Endothelial cell (in vitro differentiated cells): ENCODE measurements around the gene WDFY3. TPM values are rescaled to one million over a fixed set of nuclear protein-coding genes. Genes with fewer than 3 reads are reported as not detected.

Experiments used
- DNase-seq: peaks from one replicate; pipeline ENCODE4 v3.0.0; 2021; ENCODE audit warnings: low spot score
- H3K27ac Mint-ChIP-seq: one replicate; pipeline ENCODE4 v1.8.0; 2021; ENCODE audit warnings: mixed read lengths, inconsistent platforms; ENCODE audit not compliant: unreplicated experiment
- H3K27me3 Mint-ChIP-seq: one replicate; pipeline ENCODE4 v1.8.0; 2021; ENCODE audit warnings: mild to moderate bottlenecking, moderate library complexity, mixed read lengths, inconsistent platforms; ENCODE audit not compliant: unreplicated experiment
- H3K36me3 Mint-ChIP-seq: one replicate; pipeline ENCODE4 v1.8.0; 2021; ENCODE audit warnings: mild to moderate bottlenecking, low read depth, mixed read lengths, inconsistent platforms; ENCODE audit not compliant: unreplicated experiment
- H3K4me1 Mint-ChIP-seq: one replicate; pipeline ENCODE4 v1.8.0; 2021; ENCODE audit warnings: mild to moderate bottlenecking, mixed read lengths, inconsistent platforms; ENCODE audit not compliant: unreplicated experiment
- H3K4me3 Mint-ChIP-seq: one replicate; pipeline ENCODE4 v1.8.0; 2021; ENCODE audit warnings: mild to moderate bottlenecking, mixed read lengths, inconsistent platforms; ENCODE audit not compliant: unreplicated experiment
- H3K9me3 Mint-ChIP-seq: one replicate; pipeline ENCODE4 v1.8.0; 2021; ENCODE audit warnings: mixed read lengths, inconsistent platforms; ENCODE audit not compliant: unreplicated experiment
- long read RNA-seq: library from polyadenylated mRNA; unstranded; transcript quantifications from one replicate; pipeline ENCODE4 v2.0.0, GENCODE V29; 2020; ENCODE audit not compliant: unreplicated experiment
- total RNA-seq: library from RNA; stranded (reverse); fragmentation: NEBNext Ultra II Directional; extraction: Animal tissue kit (Norgen Biotek cat#: 25700); gene quantifications from one replicate; pipeline ENCODE4 v1.2.1, GENCODE V29; 2021; ENCODE audit not compliant: unreplicated experiment
- TF ChIP-seq, protein P1 (sequence below): fragments of 200-600 bp; sonication (generic); IDR thresholded peaks from one replicate; pipeline ENCODE4 v1.5.0; 2021; ENCODE audit warnings: antibody characterized with exemption; ENCODE audit not compliant: unreplicated experiment

WDFY3 gene, protein sequence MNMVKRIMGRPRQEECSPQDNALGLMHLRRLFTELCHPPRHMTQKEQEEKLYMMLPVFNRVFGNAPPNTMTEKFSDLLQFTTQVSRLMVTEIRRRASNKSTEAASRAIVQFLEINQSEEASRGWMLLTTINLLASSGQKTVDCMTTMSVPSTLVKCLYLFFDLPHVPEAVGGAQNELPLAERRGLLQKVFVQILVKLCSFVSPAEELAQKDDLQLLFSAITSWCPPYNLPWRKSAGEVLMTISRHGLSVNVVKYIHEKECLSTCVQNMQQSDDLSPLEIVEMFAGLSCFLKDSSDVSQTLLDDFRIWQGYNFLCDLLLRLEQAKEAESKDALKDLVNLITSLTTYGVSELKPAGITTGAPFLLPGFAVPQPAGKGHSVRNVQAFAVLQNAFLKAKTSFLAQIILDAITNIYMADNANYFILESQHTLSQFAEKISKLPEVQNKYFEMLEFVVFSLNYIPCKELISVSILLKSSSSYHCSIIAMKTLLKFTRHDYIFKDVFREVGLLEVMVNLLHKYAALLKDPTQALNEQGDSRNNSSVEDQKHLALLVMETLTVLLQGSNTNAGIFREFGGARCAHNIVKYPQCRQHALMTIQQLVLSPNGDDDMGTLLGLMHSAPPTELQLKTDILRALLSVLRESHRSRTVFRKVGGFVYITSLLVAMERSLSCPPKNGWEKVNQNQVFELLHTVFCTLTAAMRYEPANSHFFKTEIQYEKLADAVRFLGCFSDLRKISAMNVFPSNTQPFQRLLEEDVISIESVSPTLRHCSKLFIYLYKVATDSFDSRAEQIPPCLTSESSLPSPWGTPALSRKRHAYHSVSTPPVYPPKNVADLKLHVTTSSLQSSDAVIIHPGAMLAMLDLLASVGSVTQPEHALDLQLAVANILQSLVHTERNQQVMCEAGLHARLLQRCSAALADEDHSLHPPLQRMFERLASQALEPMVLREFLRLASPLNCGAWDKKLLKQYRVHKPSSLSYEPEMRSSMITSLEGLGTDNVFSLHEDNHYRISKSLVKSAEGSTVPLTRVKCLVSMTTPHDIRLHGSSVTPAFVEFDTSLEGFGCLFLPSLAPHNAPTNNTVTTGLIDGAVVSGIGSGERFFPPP (N-terminal part only)
- 94.8 TPM for total RNA-seq
- long read RNA-seq, partial matches to known transcripts: 1 of 1 reads
- long read RNA-seq, other reads (novel, unspliced or antisense): 0 of 1 reads

DNA sequence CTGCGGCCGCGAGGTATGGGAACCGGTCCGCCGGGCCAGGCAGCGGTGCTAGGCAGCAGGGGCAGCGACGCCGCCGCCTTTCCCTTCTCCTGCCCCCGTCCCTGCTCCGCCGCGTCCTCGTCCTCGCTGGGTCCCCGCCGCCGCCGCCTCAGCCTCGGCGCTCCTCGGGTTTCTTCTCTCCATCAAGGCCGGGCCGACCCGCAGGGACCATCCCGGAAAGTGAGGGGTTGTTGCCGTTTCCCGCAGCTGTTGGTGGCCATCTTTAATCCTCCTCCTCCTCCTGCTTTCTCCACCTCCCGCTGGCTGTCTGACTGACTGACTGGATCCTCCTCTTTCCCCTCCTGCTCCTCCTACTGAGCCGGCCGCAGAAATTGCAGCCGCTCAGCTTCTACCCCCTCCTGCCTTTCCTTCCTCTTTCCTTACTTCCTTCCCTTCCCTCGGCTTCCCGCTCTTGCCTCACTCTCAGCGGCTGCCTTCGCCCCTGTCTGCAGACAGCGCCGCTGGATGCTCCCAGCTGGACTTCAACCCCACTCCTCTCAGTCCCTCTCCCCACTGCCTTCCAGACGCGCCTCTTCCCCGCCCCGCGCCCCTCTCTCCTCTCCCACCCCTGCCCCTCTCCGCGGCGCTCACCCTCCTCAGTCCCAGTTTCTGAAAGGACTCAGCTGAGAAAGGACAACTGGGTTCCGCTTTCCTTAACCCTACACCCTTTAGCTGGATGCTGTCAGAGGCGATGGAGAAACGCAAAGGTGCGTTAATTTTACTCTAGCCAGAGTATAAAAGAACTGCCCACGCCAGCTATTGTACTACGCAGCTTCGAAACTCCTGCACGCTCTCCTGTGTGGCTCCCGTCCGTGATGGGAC lies at the start of gene WDFY3:
Gene WDFY3 (minus strand): TSS at position 309 of the 861 bp plus-strand sequence. CDS start 106,099 bp downstream, outside the sequence.
- peaks cover 11% of the 10 kb centered on the region for H3K36me3 Mint-ChIP-seq
- H3K9me3 Mint-ChIP-seq: no peaks in the 10 kb centered on the region
- peak within 1 kb of the TSS; percentile 97 for H3K27ac Mint-ChIP-seq
- peaks cover 14% of the 10 kb centered on the region for H3K27me3 Mint-ChIP-seq
- peaks cover 17% of the 10 kb centered on the region for H3K4me1 Mint-ChIP-seq
- TF ChIP-seq, protein P1, sequence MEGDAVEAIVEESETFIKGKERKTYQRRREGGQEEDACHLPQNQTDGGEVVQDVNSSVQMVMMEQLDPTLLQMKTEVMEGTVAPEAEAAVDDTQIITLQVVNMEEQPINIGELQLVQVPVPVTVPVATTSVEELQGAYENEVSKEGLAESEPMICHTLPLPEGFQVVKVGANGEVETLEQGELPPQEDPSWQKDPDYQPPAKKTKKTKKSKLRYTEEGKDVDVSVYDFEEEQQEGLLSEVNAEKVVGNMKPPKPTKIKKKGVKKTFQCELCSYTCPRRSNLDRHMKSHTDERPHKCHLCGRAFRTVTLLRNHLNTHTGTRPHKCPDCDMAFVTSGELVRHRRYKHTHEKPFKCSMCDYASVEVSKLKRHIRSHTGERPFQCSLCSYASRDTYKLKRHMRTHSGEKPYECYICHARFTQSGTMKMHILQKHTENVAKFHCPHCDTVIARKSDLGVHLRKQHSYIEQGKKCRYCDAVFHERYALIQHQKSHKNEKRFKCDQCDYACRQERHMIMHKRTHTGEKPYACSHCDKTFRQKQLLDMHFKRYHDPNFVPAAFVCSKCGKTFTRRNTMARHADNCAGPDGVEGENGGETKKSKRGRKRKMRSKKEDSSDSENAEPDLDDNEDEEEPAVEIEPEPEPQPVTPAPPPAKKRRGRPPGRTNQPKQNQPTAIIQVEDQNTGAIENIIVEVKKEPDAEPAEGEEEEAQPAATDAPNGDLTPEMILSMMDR: no peak
- H3K4me3 Mint-ChIP-seq: peak within 1 kb of the TSS; percentile 99
- DNase-seq: peak; percentile 67

DNA sequence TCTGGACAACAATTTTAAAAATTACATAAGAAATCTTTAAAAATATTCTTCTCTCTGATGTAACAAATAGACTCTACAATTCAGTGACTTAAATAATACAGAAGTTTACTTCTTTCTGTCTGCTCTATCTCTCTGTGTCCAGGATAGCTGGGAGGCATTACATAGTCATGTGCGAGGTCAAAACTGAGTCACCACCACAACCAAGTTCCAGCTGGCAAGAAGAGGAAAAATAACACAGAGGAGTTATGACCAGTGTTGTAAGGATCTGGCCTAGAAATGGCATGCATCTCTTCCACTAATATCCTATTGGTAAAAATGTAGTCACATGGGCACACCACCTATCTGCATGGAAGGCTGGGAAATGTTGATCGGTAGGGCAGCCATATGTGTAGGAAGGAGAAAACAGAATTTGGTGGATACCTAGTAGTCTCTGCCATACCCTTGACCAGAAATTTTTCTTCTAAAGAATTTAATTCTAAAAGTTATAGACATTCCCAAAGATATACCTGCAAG lies 39.4 kb upstream of the WDFY3 start:
- DNase-seq: no peak
- Mint-ChIP-seq H3K4me1 (no peaks in the 10 kb centered on the region), H3K9me3 (no peaks in the 10 kb centered on the region), H3K4me3 (no peak overlapping the region), H3K27me3 (peaks cover 2% of the 10 kb centered on the region), H3K36me3 (no peaks in the 10 kb centered on the region), H3K27ac (no peak overlapping the region)
- TF ChIP-seq, protein P1: no peak

DNA sequence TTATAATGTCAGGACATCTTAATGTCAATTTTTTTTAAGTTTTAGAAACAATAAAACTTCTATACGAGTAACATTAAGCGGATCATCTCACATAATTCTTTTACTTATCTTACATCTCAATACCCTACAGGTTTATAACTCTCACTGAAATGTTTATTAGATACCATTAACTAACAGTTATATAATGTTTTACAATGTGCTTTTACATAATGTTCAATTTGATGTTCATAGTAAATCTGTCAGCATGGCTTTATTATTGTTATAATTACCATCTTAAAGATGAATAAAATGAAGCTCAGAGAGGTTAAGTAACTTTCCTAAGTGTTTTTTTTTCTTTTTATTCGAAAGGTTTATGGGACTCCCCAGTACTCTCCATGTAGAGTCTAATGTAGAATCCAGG lies 33.9 kb upstream of the WDFY3 start:
- no peaks in the 10 kb centered on the region for H3K4me1 Mint-ChIP-seq
- TF ChIP-seq, protein P1: no peak
- no peaks in the 10 kb centered on the region for H3K36me3 Mint-ChIP-seq
- H3K27ac Mint-ChIP-seq: no peak overlapping the region
- H3K4me3 Mint-ChIP-seq: no peak overlapping the region
- H3K27me3 Mint-ChIP-seq: peaks cover 2% of the 10 kb centered on the region
- DNase-seq: no peak
- H3K9me3 Mint-ChIP-seq: no peaks in the 10 kb centered on the region

DNA sequence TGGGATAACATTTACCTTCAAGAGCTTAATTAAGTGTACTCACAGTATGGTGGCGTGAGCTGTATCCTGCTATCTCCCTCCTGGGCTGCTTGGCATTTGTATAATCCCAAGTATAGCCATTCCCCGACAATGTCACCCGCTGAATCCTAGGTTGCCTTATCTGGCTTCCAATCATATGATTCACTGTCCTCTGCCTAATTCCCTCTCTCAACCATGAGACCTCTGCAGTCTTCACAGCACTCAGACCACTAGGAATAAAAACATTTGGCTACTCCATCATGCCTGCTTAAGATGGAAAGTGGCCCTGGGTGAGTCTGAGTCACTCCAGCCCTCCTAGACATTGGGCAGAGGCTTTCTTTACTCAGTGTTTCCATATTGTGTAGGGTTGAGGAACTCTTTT lies 28.9 kb upstream of the WDFY3 start:
- peaks cover under 1% of the 10 kb centered on the region for H3K27me3 Mint-ChIP-seq
- no peak overlapping the region for H3K4me3 Mint-ChIP-seq
- DNase-seq: no peak
- no peaks in the 10 kb centered on the region for H3K36me3 Mint-ChIP-seq
- no peaks in the 10 kb centered on the region for H3K9me3 Mint-ChIP-seq
- TF ChIP-seq, protein P1: no peak
- H3K4me1 Mint-ChIP-seq: no peaks in the 10 kb centered on the region
- H3K27ac Mint-ChIP-seq: no peak overlapping the region
